ENCODE measurements around the gene CEP41. TPM values are rescaled to one million over a fixed set of nuclear protein-coding genes. Genes with fewer than 3 reads are reported as not detected.

The CEP41 gene, protein sequence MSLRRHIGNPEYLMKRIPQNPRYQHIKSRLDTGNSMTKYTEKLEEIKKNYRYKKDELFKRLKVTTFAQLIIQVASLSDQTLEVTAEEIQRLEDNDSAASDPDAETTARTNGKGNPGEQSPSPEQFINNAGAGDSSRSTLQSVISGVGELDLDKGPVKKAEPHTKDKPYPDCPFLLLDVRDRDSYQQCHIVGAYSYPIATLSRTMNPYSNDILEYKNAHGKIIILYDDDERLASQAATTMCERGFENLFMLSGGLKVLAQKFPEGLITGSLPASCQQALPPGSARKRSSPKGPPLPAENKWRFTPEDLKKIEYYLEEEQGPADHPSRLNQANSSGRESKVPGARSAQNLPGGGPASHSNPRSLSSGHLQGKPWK
- total RNA-seq, result 1 to 10 TPM; 1.8 to 6.2 (median 1.9) TPM

- peak within 1 kb of the TSS; percentile 68 to 87 (median 85) for H3K27ac ChIP-seq
- H3K4me3 ChIP-seq, result peak within 1 kb of the TSS; percentile 76 to 99 (median 86)
- in situ Hi-C loops (cut with MboI; ENCODE audit: low sequenced_read_pairs in 4 of 4), result no loop called here
- no peak for TF ChIP-seq CTCF (IDR thresholded peaks at IDR 0.05 in 4 of 5, conservative IDR thresholded peaks at IDR 0.05 in 1 of 5)
- DNase-seq (peak; percentile 90 to 92), ATAC-seq (peak; percentile 99)
- intact Hi-C loops (cut with DNase I; ENCODE audit: low total_unique reads), result loop anchor here (2.0 kb wide), 1 partner anchor 162 kb away; no protein-coding TSS in a partner anchor
- H3K9me3 ChIP-seq, result no peaks in the 10 kb centered on the region
- peaks cover 0 to 9% of the 10 kb centered on the region in 2 donors for H3K4me1 ChIP-seq
- H3K27me3 ChIP-seq, result no peaks in the 10 kb centered on the region
- no peaks in the 10 kb centered on the region for H3K36me3 ChIP-seq
These were observed at the start of gene CEP41 for GRCh38 chr7:130440527-130441365. Gene CEP41 (minus strand): TSS chr7:130441016. CDS start chr7:130440966, 50 bp downstream.

GRCh38 chr7:130490311-130490791 is 49.5 kb upstream of the CEP41 start:
- Histone ChIP-seq H3K27me3 (peaks cover 23 to 79% (median 28%) of the 10 kb centered on the region in 3 donors), H3K36me3 (no peaks in the 10 kb centered on the region), H3K4me3 (peak overlapping the region; percentile 36 to 58 (median 40)), H3K4me1 (peaks cover 2 to 8% of the 10 kb centered on the region in 2 donors), H3K27ac (no peak overlapping the region), H3K9me3 (no peaks in the 10 kb centered on the region)
- TF ChIP-seq POLR2A (IDR thresholded peaks at IDR 0.05) (no peak), CTCF (IDR thresholded peaks at IDR 0.05 in 4 of 5, conservative IDR thresholded peaks at IDR 0.05 in 1 of 5) (no peak)
- intact Hi-C loops (cut with DNase I; ENCODE audit: low total_unique reads) (no loop called here), in situ Hi-C loops (cut with MboI; ENCODE audit: low sequenced_read_pairs in 4 of 4) (no loop called here)
- no peak for DNase-seq
- no peak for ATAC-seq

DNA sequence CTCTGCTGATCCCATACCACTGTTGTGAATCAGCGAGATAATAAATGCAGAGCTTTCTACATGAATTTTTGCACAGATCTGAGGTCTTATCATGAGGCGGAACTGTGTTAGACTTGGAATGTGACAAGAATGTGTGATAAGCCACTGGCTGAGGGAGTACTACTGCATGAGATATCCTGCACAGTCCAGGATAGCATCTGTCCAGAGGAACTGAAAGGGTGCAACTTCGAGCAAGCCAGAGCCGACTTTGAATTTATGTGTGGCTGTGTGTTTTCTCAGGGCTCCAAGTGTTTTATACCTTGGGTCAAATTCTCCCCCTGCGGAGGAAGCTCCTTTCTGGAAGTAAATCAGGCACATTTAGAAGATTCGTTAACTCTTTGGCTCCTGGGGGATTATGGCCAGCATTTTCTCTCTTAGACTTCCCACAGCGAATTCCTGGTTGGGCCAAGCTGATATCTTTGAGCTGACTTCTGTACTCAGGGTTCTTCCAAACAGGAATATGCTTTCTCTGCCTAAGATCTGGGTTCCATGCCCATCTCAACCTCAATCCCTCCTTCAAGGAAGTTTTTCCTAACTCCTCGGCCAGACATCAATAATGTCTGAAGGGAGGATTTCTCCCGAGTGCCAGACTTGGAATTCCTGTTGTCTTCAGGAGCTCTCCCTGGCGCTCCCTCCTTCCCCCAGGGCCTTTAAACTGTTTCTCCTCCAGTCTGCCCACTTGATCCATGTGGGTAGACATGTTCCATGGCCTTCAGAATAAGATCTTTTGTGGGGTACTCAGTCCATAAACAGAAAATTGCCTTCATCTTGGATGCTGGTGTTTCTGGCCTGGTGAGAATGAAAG is 48.5 kb upstream of the CEP41 start:
- ATAC-seq (no peak), DNase-seq (no peak)
- H3K4me3 ChIP-seq, result no peak overlapping the region
- intact Hi-C loops (cut with DNase I; ENCODE audit: low total_unique reads) (loop anchor here (5.0 to 10.0 kb wide), 2 partner anchors 212 to 235 kb away; no protein-coding TSS in a partner anchor), in situ Hi-C loops (cut with MboI; ENCODE audit: low sequenced_read_pairs in 4 of 4) (no loop called here)
- TF ChIP-seq POLR2A (IDR thresholded peaks at IDR 0.05) (no peak), CTCF (IDR thresholded peaks at IDR 0.05 in 4 of 5, conservative IDR thresholded peaks at IDR 0.05 in 1 of 5) (no peak)
- peaks cover 20 to 81% (median 28%) of the 10 kb centered on the region in 3 donors for H3K27me3 ChIP-seq
- H3K36me3 ChIP-seq, result no peaks in the 10 kb centered on the region
- H3K27ac ChIP-seq, result no peak overlapping the region
- H3K4me1 ChIP-seq, result peaks cover 2 to 8% of the 10 kb centered on the region in 2 donors
- H3K9me3 ChIP-seq, result no peaks in the 10 kb centered on the region

Data from gastrocnemius medialis (tissue), 4 donors.